Effector memory CD8-positive, alpha-beta T cell (primary cell): Measurements from ENCODE around the gene DKKL1.
A peak's percentile ranks its signal among the peaks of the same experiment; 100 is the strongest.

Experiments used
- ATAC-seq: fragments of 150-1000 bp; cut with Tn5 transposase; replicated peaks from 2 replicates; pipeline ENCODE4 v1.10.0; 2021; ENCODE audit warnings: mild to moderate bottlenecking, moderate library complexity
- DNase-seq, 3 experiments: peaks; one replicate each; pipeline ENCODE4 v3.0.0; 2021
- H3K27ac Mint-ChIP-seq, 2 donors: one replicate each; pipeline ENCODE4 v1.8.0; 2022; ENCODE audit warnings: mild to moderate bottlenecking in 2 of 2, mixed read lengths in 2 of 2, moderate library complexity in 2 of 2
- H3K27me3 Mint-ChIP-seq, 2 donors: one replicate each; pipeline ENCODE4 v1.8.0; 2022; ENCODE audit warnings: mixed read lengths in 2 of 2
- H3K36me3 Mint-ChIP-seq: one replicate; pipeline ENCODE4 v1.8.0; 2022; ENCODE audit warnings: mild to moderate bottlenecking, moderate library complexity, mixed read lengths; ENCODE audit not compliant: insufficient read depth
- H3K4me1 Mint-ChIP-seq, 2 donors: one replicate each; pipeline ENCODE4 v1.8.0; 2022; ENCODE audit warnings: low read depth in 2 of 2, mixed read lengths in 2 of 2
- H3K4me3 Mint-ChIP-seq, 2 donors: one replicate each; pipeline ENCODE4 v1.8.0; 2022; ENCODE audit warnings: mild to moderate bottlenecking in 2 of 2, mixed read lengths in 2 of 2, moderate library complexity in 2 of 2
- H3K9me3 Mint-ChIP-seq, 2 donors: one replicate each; pipeline ENCODE4 v1.8.0; 2022; ENCODE audit warnings: mixed read lengths in 2 of 2

DKKL1 gene

DNA sequence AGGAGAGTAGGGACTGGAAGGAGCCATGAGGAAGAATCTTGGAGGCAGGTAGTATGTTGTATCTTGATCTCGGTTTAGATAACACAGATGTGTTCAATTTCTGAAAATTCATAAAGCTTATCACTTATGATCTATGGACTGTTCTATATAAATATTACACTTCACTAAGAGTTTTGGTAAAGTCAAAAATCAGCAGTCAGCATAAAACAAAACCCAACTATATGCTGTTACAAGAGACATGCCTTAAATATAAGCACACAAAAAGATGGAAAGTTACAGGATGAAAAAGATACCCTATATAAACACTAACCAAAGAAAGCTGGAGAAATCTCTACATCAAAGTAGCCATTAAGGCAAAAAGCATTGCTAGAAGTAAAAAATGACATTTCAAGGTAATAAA, 19.9 kb downstream of the DKKL1 start:
- peaks cover 8% of the 10 kb centered on the region for H3K36me3 Mint-ChIP-seq
- DNase-seq: no peak
- H3K4me1 Mint-ChIP-seq: peaks cover 0 to 2% of the 10 kb centered on the region in 2 donors
- no peaks in the 10 kb centered on the region for H3K9me3 Mint-ChIP-seq
- no peak overlapping the region for H3K27ac Mint-ChIP-seq
- peaks cover 0 to 23% of the 10 kb centered on the region in 2 donors for H3K27me3 Mint-ChIP-seq
- no peak overlapping the region for H3K4me3 Mint-ChIP-seq
- no peak for ATAC-seq

DNA sequence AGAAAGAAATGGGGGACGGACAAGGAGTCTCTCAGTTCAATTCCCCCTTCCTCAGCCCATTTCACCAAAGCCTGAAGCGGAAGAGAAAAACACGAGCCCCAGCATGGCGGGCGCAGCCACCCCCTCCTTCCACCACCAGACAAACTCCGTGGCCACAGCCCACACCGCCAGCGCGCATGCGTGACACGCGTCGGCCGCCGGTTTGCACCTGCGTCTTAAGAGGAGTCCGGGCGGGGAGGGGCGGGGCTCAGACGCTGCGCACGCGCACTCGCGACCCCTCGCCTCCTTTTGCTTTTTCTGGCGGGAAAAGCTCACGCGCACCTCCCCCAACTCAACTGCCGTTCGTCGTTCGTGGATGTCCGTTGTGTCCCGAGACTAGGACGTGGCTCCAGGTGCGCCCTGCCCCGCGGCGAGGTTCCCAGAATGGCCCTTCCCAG, 24.3 kb downstream of the DKKL1 start, which contains the start of gene KASH5:
KASH5 (plus strand) TSS at position 314 of the 437 bp plus-strand sequence. CDS start 2,635 bp downstream, outside the sequence.
- peak; percentile 58 to 77 (median 58) for DNase-seq
- H3K4me3 Mint-ChIP-seq: peak within 1 kb of the TSS; percentile 46 to 49
- peaks cover 0 to 7% of the 10 kb centered on the region in 2 donors for H3K27me3 Mint-ChIP-seq
- H3K9me3 Mint-ChIP-seq: no peaks in the 10 kb centered on the region
- peak within 1 kb of the TSS in 1 of 2 donors; percentile 56 for H3K27ac Mint-ChIP-seq
- peaks cover 8 to 14% of the 10 kb centered on the region in 2 donors for H3K4me1 Mint-ChIP-seq
- peak; percentile 42 for ATAC-seq
- peaks cover 14% of the 10 kb centered on the region for H3K36me3 Mint-ChIP-seq

- no peaks in the 10 kb centered on the region for H3K9me3 Mint-ChIP-seq
- H3K36me3 Mint-ChIP-seq: peaks cover 14% of the 10 kb centered on the region
- ATAC-seq (no peak), DNase-seq (no peak)
- no peak overlapping the region for H3K27ac Mint-ChIP-seq
- H3K4me1 Mint-ChIP-seq: peaks cover 8 to 14% of the 10 kb centered on the region in 2 donors
- no peak overlapping the region for H3K4me3 Mint-ChIP-seq
- H3K27me3 Mint-ChIP-seq: no peaks in the 10 kb centered on the region
These were observed 25.7 kb downstream of the DKKL1 start for GRCh38 chr19:49389406-49389805.

DNA sequence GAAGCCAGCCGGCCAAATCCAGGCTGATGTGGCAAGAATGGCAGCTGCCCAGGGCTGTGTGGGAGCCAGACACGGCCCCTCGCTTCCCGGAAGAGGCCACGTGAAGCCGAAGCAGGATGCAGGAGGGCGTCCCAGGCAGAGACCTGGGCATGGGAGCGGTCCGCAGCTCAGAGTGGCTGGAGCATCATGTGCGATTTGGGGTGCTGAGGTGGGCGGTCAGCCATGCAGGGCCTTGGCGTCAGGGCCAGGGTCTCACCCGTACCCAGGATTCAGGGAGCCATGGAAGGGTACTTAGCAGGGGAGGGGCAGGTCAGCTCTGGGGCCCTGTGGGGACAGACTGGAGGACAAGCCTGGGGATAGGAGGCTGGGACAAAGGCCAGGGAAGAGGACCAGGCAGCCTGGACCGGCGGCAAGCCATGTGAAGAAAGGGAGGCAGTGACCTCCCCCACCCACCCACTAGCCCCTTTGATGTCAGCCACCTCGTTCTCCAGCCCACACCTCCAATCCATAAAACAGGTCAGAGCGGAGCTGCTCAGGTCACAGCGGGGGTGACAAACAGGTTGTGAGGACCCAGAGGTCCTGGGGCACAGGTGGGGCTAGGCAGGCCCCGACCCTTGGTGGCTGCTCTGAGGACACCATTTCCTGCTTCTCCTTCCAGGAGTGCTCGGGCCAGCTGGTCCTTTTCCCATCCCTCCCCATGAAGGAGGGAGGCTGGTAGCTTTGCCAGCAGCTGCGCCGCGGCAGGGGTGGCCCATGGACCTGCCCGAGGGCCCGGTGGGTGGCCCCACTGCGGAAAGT, 26.7 kb downstream of the DKKL1 start:
- Mint-ChIP-seq H3K4me3 (no peak overlapping the region), H3K4me1 (peaks cover 8 to 14% of the 10 kb centered on the region in 2 donors)

GRCh38 chr19:49390929-49391359, 27.3 kb downstream of the DKKL1 start:
- Mint-ChIP-seq H3K4me3 (no peak overlapping the region), H3K27ac (peak overlapping the region in 1 of 2 donors; percentile 35), H3K27me3 (no peaks in the 10 kb centered on the region)

More for the DNA sequence above, 26.7 kb downstream of the DKKL1 start:
- peak overlapping the region in 1 of 2 donors; percentile 74 for H3K27ac Mint-ChIP-seq
- DNase-seq (no peak), ATAC-seq (no peak)
- H3K36me3 Mint-ChIP-seq: peaks cover 14% of the 10 kb centered on the region
- no peaks in the 10 kb centered on the region for H3K27me3 Mint-ChIP-seq
- H3K9me3 Mint-ChIP-seq: no peaks in the 10 kb centered on the region

DNA sequence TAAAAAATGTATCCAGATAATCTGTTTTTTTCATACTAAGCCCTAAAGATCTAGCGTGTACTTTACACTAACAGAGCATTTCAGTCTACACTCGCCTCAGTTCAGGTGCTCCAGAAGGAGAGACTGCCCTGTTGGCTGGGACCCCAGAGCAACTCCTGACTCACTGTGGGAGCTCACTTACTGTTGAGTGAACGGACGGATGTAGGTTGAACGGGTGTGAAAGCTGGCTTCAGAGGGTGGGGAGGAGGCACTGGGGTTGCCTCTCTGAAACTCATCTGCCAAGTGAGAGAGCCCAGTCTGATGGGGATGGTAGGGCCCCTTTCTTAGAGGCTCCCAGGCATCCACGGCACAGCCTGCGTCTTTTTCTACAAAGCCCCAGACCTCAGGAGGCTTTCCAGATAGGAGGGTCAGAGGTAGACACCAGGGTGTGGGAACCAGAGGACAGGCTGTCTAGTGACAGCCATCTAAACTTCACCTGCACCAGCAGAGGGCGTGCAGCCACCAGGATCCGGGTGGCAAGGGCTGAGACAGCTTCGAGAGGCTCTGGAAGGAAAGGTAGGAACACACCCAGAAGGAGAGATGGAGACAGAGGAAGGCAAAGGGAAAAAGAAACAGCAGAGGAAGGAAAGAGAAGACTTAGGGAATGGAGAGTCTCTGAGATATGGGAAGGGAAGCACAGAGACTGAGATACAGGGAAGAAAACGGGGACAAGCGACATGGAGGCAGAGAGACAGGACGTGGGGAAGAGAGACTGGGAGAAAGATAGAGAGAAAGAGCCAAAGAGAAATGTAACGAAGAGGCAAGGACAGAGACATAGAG, 28.1 kb downstream of the DKKL1 start:
- Mint-ChIP-seq H3K4me1 (peaks cover 8 to 14% of the 10 kb centered on the region in 2 donors), H3K36me3 (peaks cover 15% of the 10 kb centered on the region)

More at GRCh38 chr19:49390929-49391359, 27.3 kb downstream of the DKKL1 start:
- Mint-ChIP-seq H3K9me3 (no peaks in the 10 kb centered on the region), H3K36me3 (peaks cover 14% of the 10 kb centered on the region), H3K4me1 (peaks cover 8 to 14% of the 10 kb centered on the region in 2 donors)
- DNase-seq (no peak), ATAC-seq (no peak)

GRCh38 chr19:49393881-49394280, 30.2 kb downstream of the DKKL1 start:
- no peaks in the 10 kb centered on the region for H3K27me3 Mint-ChIP-seq
- ATAC-seq: no peak
- H3K27ac Mint-ChIP-seq: no peak overlapping the region
- no peaks in the 10 kb centered on the region for H3K9me3 Mint-ChIP-seq
- peaks cover 8% of the 10 kb centered on the region for H3K36me3 Mint-ChIP-seq
- no peak for DNase-seq
- peaks cover 8 to 9% of the 10 kb centered on the region in 2 donors for H3K4me1 Mint-ChIP-seq
- H3K4me3 Mint-ChIP-seq: no peak overlapping the region

More for the DNA sequence above, 28.1 kb downstream of the DKKL1 start:
- Mint-ChIP-seq H3K9me3 (no peaks in the 10 kb centered on the region), H3K27me3 (no peaks in the 10 kb centered on the region), H3K27ac (peak overlapping the region; percentile 6 to 35), H3K4me3 (peak overlapping the region in 1 of 2 donors; percentile 47)
- peak; percentile 89 for ATAC-seq
- peak; percentile 65 to 71 (median 68) for DNase-seq

- Mint-ChIP-seq H3K9me3 (no peaks in the 10 kb centered on the region), H3K36me3 (peaks cover 9% of the 10 kb centered on the region), H3K27me3 (no peaks in the 10 kb centered on the region), H3K4me1 (peaks cover 8 to 9% of the 10 kb centered on the region in 2 donors), H3K4me3 (no peak overlapping the region), H3K27ac (no peak overlapping the region)
- no peak for DNase-seq
- ATAC-seq: no peak
These were observed 32.1 kb downstream of the DKKL1 start for GRCh38 chr19:49395581-49396407.

DNA sequence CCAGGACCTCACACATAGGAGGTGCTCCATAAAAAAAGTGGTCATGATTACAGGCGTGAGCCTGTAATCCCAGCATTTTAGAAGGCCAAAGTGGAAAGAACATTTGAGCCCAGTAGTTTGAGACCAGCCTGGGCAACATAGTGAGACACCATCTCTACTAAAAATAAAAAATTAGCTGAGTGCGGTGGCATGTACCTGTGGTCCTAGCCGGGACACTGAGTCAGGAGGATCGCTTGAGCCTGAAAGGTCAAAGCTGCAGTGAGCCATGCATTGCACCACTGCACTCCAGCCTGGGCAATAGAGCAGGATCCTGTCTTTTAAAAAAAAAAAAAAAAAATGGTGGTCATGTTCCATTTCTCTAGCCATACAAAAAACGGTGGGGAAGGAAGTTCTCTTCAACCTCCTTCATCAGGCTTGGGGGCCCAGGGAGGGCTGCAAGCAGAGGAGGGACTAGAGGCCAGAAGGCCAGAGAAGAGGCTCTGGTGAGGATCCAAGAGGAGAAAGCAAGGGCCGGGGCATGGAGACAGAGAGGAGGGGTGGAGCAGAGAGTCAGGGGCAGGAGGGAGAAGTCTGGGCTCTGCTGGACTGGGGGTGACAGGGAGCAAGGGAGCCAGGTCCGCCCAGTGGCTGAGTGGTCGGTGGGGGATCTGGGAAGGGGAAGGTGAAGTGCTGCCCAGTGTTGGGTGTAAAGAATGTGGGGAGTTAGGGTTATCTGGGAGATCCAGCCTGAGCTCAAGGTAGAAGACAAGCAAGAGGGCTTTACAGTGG, 33.2 kb downstream of the DKKL1 start:
- Mint-ChIP-seq H3K9me3 (no peaks in the 10 kb centered on the region), H3K27me3 (peaks cover 0 to 9% of the 10 kb centered on the region in 2 donors), H3K27ac (no peak overlapping the region), H3K36me3 (peaks cover 6% of the 10 kb centered on the region), H3K4me3 (no peak overlapping the region), H3K4me1 (peaks cover 3 to 4% of the 10 kb centered on the region in 2 donors)
- ATAC-seq (no peak), DNase-seq (no peak)

- Mint-ChIP-seq H3K27me3 (peaks cover 0 to 9% of the 10 kb centered on the region in 2 donors), H3K4me1 (no peaks in the 10 kb centered on the region), H3K4me3 (no peak overlapping the region), H3K36me3 (peaks cover 6% of the 10 kb centered on the region), H3K27ac (no peak overlapping the region), H3K9me3 (no peaks in the 10 kb centered on the region)
- no peak for ATAC-seq
- DNase-seq: no peak
These were observed 34.4 kb downstream of the DKKL1 start for GRCh38 chr19:49398001-49398615.

DNA sequence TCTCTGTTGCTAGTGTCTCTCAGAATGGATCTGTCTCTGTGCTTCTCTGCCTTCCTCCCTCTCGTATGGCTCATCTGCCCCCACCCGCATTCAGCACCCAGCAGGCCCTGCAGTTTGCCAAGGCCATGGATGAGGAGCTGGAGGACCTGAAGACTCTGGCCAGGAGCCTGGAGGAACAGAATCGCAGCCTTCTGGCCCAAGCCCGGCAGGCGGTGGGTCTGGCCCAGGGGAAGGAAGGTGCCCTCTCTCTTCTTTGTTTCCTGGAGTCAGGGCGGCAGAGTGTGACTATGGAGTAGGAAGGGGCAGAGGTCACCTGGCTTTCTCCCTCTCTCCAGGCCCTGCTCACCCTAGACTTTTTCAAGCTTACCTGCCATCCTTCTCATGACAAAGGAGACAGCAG, 35.3 kb downstream of the DKKL1 start:
- Mint-ChIP-seq H3K36me3 (peaks cover 6% of the 10 kb centered on the region), H3K4me3 (no peak overlapping the region), H3K4me1 (no peaks in the 10 kb centered on the region), H3K27me3 (peaks cover 0 to 9% of the 10 kb centered on the region in 2 donors), H3K27ac (no peak overlapping the region), H3K9me3 (no peaks in the 10 kb centered on the region)
- ATAC-seq: no peak
- no peak for DNase-seq

DNA sequence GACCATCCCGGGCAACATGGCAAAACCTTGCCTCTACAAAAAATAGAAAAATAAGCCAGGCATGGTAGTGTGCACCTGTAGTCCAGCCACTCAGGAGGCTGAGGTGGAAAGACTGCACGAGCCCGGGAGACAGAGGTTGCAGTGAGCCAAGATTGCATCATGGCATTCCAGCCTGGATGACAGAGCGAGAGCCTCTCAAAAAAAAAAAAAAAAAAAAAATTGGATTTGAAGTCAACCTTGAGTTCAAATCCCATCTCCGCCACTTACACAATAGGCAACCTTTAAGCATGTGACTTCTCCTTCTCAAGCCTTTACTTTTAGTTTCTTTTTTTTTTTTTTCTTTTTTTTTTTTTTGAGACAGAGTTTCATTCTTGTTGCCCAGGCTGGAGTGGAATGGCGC, 36.4 kb downstream of the DKKL1 start:
- no peaks in the 10 kb centered on the region for H3K9me3 Mint-ChIP-seq
- no peak overlapping the region for H3K27ac Mint-ChIP-seq
- no peak overlapping the region for H3K4me3 Mint-ChIP-seq
- H3K4me1 Mint-ChIP-seq: no peaks in the 10 kb centered on the region
- DNase-seq: no peak
- ATAC-seq: no peak
- peaks cover 0 to 9% of the 10 kb centered on the region in 2 donors for H3K27me3 Mint-ChIP-seq
- peaks cover 6% of the 10 kb centered on the region for H3K36me3 Mint-ChIP-seq
